EH (cell line): ENCODE data around the gene KRTAP10-7.
"Not testable (repeated sequence)": the region's sequence is repeated elsewhere in the genome, so short reads cannot be mapped to it uniquely, and the experiment has no call there.

Experiments used
- DNase-seq: peaks from one replicate; pipeline ENCODE4 v3.0.0-alpha.2; 2015; ENCODE audit warnings: low read depth

The KRTAP10-7 gene

GRCh38 chr21:44612029-44612486 lies 11.7 kb downstream of the KRTAP10-7 start, which contains the start of gene KRTAP10-8:
KRTAP10-8 (plus strand) TSS chr21:44612079; CDS start chr21:44612101, 22 bp downstream.
- no peak for DNase-seq

- no peak for DNase-seq
Measured at GRCh38 chr21:44612669-44613229, 12.4 kb downstream of the KRTAP10-7 start.

GRCh38 chr21:44613386-44614155 lies 13.2 kb downstream of the KRTAP10-7 start:
- no peak for DNase-seq

GRCh38 chr21:44614161-44614631 lies 13.8 kb downstream of the KRTAP10-7 start:
- no peak for DNase-seq

GRCh38 chr21:44614961-44615391 lies 14.6 kb downstream of the KRTAP10-7 start:
- no peak for DNase-seq

GRCh38 chr21:44615466-44615865 lies 15.1 kb downstream of the KRTAP10-7 start:
- DNase-seq = no peak

GRCh38 chr21:44615911-44616590 lies 15.7 kb downstream of the KRTAP10-7 start:
- no peak for DNase-seq

- DNase-seq = no peak
Measured at GRCh38 chr21:44616591-44616926, 16.2 kb downstream of the KRTAP10-7 start.

GRCh38 chr21:44617071-44617501 lies 16.7 kb downstream of the KRTAP10-7 start:
- DNase-seq = no peak

- DNase-seq = no peak
Measured at GRCh38 chr21:44618504-44618903, 18.1 kb downstream of the KRTAP10-7 start.

GRCh38 chr21:44618909-44619308 lies 18.5 kb downstream of the KRTAP10-7 start:
- DNase-seq = no peak

- no peak for DNase-seq
Measured at GRCh38 chr21:44619886-44620285, 19.5 kb downstream of the KRTAP10-7 start.

GRCh38 chr21:44623575-44623974 lies 23.2 kb downstream of the KRTAP10-7 start:
- DNase-seq = no peak

- no peak for DNase-seq
Measured at GRCh38 chr21:44625756-44626155, 25.4 kb downstream of the KRTAP10-7 start.

GRCh38 chr21:44626262-44626661 lies 25.9 kb downstream of the KRTAP10-7 start:
- no peak for DNase-seq

- no peak for DNase-seq
Measured at GRCh38 chr21:44626673-44627143, 26.3 kb downstream of the KRTAP10-7 start, which contains the start of gene KRTAP10-9. KRTAP10-9 (plus strand) TSS chr21:44627093; CDS start chr21:44627172, 79 bp downstream.

- not testable (repeated sequence) for DNase-seq
Measured at GRCh38 chr21:44627181-44627822, 26.9 kb downstream of the KRTAP10-7 start.

- DNase-seq = not testable (repeated sequence)
Measured at GRCh38 chr21:44627831-44628233, 27.4 kb downstream of the KRTAP10-7 start.

- no peak for DNase-seq
Measured at GRCh38 chr21:44628707-44629391, 28.5 kb downstream of the KRTAP10-7 start.

GRCh38 chr21:44630440-44630839 lies 30.0 kb downstream of the KRTAP10-7 start:
- DNase-seq = no peak

- DNase-seq = no peak
Measured at GRCh38 chr21:44632067-44632466, 31.7 kb downstream of the KRTAP10-7 start.
